Right renal pelvis (tissue), 4 donors: ENCODE results near the gene ESPN. TPM values are rescaled to one million over a fixed set of nuclear protein-coding genes. Genes with fewer than 3 reads are reported as not detected.
"Not testable (repeated sequence)": the region's sequence is repeated elsewhere in the genome, so short reads cannot be mapped to it uniquely, and the experiment has no call there.

ENCODE experiments used
- DNase-seq, 4 donors: peaks; one replicate each; pipeline ENCODE4 v3.0.0-alpha.2; 2013; ENCODE audit warnings: low read depth in 4 of 4, low spot score in 3 of 4, missing footprints in 1 of 4
- polyA plus RNA-seq, 4 donors: library from polyadenylated mRNA; unstranded; fragments of 120-200 nt; gene quantifications; one replicate each; pipeline ENCODE4 v1.2.1, GENCODE V29; 2013; ENCODE audit not compliant: insufficient read length in 4 of 4

Gene ESPN
- polyA plus RNA-seq, 4 donors = 10.1 to 21.6 (median 16.9) TPM

GRCh38 chr1:6427441-6428390 lies 3.1 kb downstream of the ESPN start:
- DNase-seq = no peak

- DNase-seq = not testable (repeated sequence)
Observed at GRCh38 chr1:6428453-6428852, 3.9 kb downstream of the ESPN start.

- DNase-seq = not testable (repeated sequence)
Observed at GRCh38 chr1:6429660-6430411, 5.3 kb downstream of the ESPN start.

GRCh38 chr1:6431645-6432579 lies 7.3 kb downstream of the ESPN start:
- not testable (repeated sequence) for DNase-seq

- DNase-seq = no peak
Observed at GRCh38 chr1:6434186-6434585, 9.6 kb downstream of the ESPN start.

GRCh38 chr1:6435129-6435528 lies 10.6 kb downstream of the ESPN start:
- DNase-seq = no peak

- DNase-seq = no peak
Observed at GRCh38 chr1:6435547-6435946, 11.0 kb downstream of the ESPN start.

- not testable (repeated sequence) for DNase-seq
Observed at GRCh38 chr1:6436277-6436676, 11.7 kb downstream of the ESPN start.

- DNase-seq = not testable (repeated sequence)
Observed at GRCh38 chr1:6437012-6437700, 12.6 kb downstream of the ESPN start.

GRCh38 chr1:6438047-6438525 lies 13.5 kb downstream of the ESPN start:
- no peak for DNase-seq

GRCh38 chr1:6440198-6441126 lies 15.9 kb downstream of the ESPN start:
- DNase-seq = no peak

GRCh38 chr1:6441586-6441985 lies 17.0 kb downstream of the ESPN start:
- no peak for DNase-seq

- no peak for DNase-seq
Observed at GRCh38 chr1:6443339-6444115, 19.0 kb downstream of the ESPN start.

- DNase-seq = no peak
Observed at GRCh38 chr1:6444377-6444776, 19.8 kb downstream of the ESPN start.

GRCh38 chr1:6445062-6445763 lies 20.6 kb downstream of the ESPN start:
- DNase-seq = no peak

GRCh38 chr1:6445929-6446328 lies 21.4 kb downstream of the ESPN start:
- not testable (repeated sequence) for DNase-seq

- no peak for DNase-seq
Observed at GRCh38 chr1:6446665-6447015, 22.1 kb downstream of the ESPN start.
